Astrocyte of the cerebellum (primary cell): ENCODE data around the gene CXXC1.
A peak's percentile ranks its signal among the peaks of the same experiment; 100 is the strongest.

Experiments
- DNase-seq: peaks from one replicate; pipeline ENCODE4 v3.0.0-alpha.2; 2011; ENCODE audit warnings: low read depth
- H3K4me3 ChIP-seq: 2 replicates; pipeline ENCODE4 v1.5.1; 2011; ENCODE audit warnings: mild to moderate bottlenecking, low read depth, low read length, moderate library complexity
- CTCF ChIP-seq: IDR thresholded peaks from 2 replicates; pipeline ENCODE4 v1.5.1; 2012; ENCODE audit warnings: low read length, low read depth, moderate library complexity, mild to moderate bottlenecking; ENCODE audit errors: missing control alignments
- in situ Hi-C: cut with HindIII; loops from 2 replicates; pipeline ENCODE4 v1.10.0; 2017; ENCODE audit warnings: low sequenced_read_pairs

Gene CXXC1

GRCh38 chr18:50274941-50275340, 12.6 kb downstream of the CXXC1 start:
- no peak for DNase-seq
- in situ Hi-C loops = no loop called here
- TF ChIP-seq CTCF = no peak
- no peak overlapping the region for H3K4me3 ChIP-seq

- in situ Hi-C loops = no loop called here
- TF ChIP-seq CTCF = no peak
- DNase-seq = no peak
- no peak overlapping the region for H3K4me3 ChIP-seq
These were observed 13.4 kb downstream of the CXXC1 start for GRCh38 chr18:50274044-50274442.

- no peak for TF ChIP-seq CTCF
- no peak overlapping the region for H3K4me3 ChIP-seq
- no peak for DNase-seq
- in situ Hi-C loops = no loop called here
These were observed 14.1 kb downstream of the CXXC1 start for GRCh38 chr18:50273203-50274043.

GRCh38 chr18:50272568-50272967, 14.9 kb downstream of the CXXC1 start:
- no peak for DNase-seq
- in situ Hi-C loops = no loop called here
- no peak overlapping the region for H3K4me3 ChIP-seq
- TF ChIP-seq CTCF = no peak

- peak overlapping the region; percentile 35 for H3K4me3 ChIP-seq
- peak; percentile 72 for TF ChIP-seq CTCF
- in situ Hi-C loops = no loop called here
- no peak for DNase-seq
These were observed 19.3 kb downstream of the CXXC1 start for GRCh38 chr18:50268022-50268747.

GRCh38 chr18:50266248-50266704, 21.2 kb downstream of the CXXC1 start, which contains the start of gene CFAP53:
Gene CFAP53, minus strand, starts transcription at chr18:50266495. Its CDS starts 91 bp downstream, at chr18:50266404.
- no peak for TF ChIP-seq CTCF
- peak; percentile 49 for DNase-seq
- in situ Hi-C loops = no loop called here
- peak within 1 kb of the TSS; percentile 71 for H3K4me3 ChIP-seq
